GM12878 (cell line): ENCODE results near the gene GH1. TPM values are rescaled to one million over a fixed set of nuclear protein-coding genes. Genes with fewer than 3 reads are reported as not detected.
A peak's percentile ranks its signal among the peaks of the same experiment; 100 is the strongest.

Experiments used
- ATAC-seq: fragments of 200-7000 bp; cut with Tn5 transposase; 3 replicates; pipeline ENCODE4 v1.9.1; 2020; ENCODE audit warnings: mild to moderate bottlenecking, moderate library complexity
- BruUV-seq: library from RNA; stranded (reverse); fragments of 400-500 nt; replicated peaks from 2 replicates; lab custom pipeline; 2021; lab: Mats Ljungman, UMichigan
- CTCF ChIA-PET: fragments of 300-600 bp; sonication (Branson Sonifier 250); formaldehyde crosslinking; extraction: SDS; loops from one replicate; lab custom pipeline; 2021; ENCODE audit warnings: inconsistent platforms; lab: Yijun Ruan, JAX
- POLR2A ChIA-PET: fragments of 350-600 bp; formaldehyde crosslinking; extraction: SDS; loops from one replicate; lab custom pipeline; 2021; ENCODE audit warnings: inconsistent platforms; lab: Charles Lee
- RAD21 ChIA-PET: fragments of 300-600 bp; sonication (Branson Sonifier 250); formaldehyde crosslinking; loops from one replicate; lab custom pipeline; 2023; ENCODE audit warnings: antibody characterized with exemption; ENCODE audit not compliant: unreplicated experiment; lab: Charles Lee
- SMC1A ChIA-PET: fragments of 300-600 bp; sonication (Branson Sonifier 250); formaldehyde crosslinking; loops from one replicate; lab custom pipeline; 2023; ENCODE audit not compliant: unreplicated experiment, uncharacterized antibody; lab: Charles Lee
- DNase-seq: peaks from one replicate; pipeline ENCODE4 v3.0.0-alpha.2; 2011; ENCODE audit warnings: low read depth, low spot score
- FAIRE-seq: peaks from 3 replicates; lab custom pipeline; 2011; peaks lifted over from hg19 to GRCh38; lab: Jason Lieb, UNC
- H2AFZ ChIP-seq: 2 replicates; pipeline ENCODE4 v1.6.0; 2011; ENCODE audit warnings: low read depth, low read length, control low read depth; ENCODE audit not compliant: control insufficient read depth
- H3K27ac ChIP-seq: 2 replicates; pipeline ENCODE4 v1.5.1; 2011; ENCODE audit warnings: control low read depth; ENCODE audit not compliant: control insufficient read depth, insufficient read depth
- H3K27me3 ChIP-seq, 2 experiments: replicated peaks in 1 of 2; 2 replicates each; pipeline versions ENCODE4 v1.6.0 to v1.6.1; 2011; ENCODE audit warnings: low read length in 1 of 2; ENCODE audit not compliant: control insufficient read depth in 2 of 2, insufficient read depth in 2 of 2
- H3K36me3 ChIP-seq, 2 experiments: 2 replicates each; pipeline ENCODE4 v1.5.1; 2011; ENCODE audit warnings: low read length in 1 of 2; ENCODE audit not compliant: control insufficient read depth in 2 of 2, insufficient read depth in 2 of 2
- H3K4me1 ChIP-seq: 2 replicates; pipeline ENCODE4 v1.6.1; 2011; ENCODE audit warnings: mild to moderate bottlenecking, low read length, moderate library complexity, mixed read lengths; ENCODE audit not compliant: control insufficient read depth, insufficient read depth
- H3K4me2 ChIP-seq: 2 replicates; pipeline ENCODE4 v1.6.0; 2011; ENCODE audit warnings: control low read depth; ENCODE audit not compliant: control insufficient read depth, insufficient read depth
- H3K4me3 ChIP-seq: fragments of 200-600 bp; sonication (generic); 2 replicates; pipeline ENCODE4 v1.5.1; 2016
- H3K79me2 ChIP-seq: 2 replicates; pipeline ENCODE4 v1.6.0; 2011; ENCODE audit warnings: low read length; ENCODE audit not compliant: control insufficient read depth, insufficient read depth
- H3K9ac ChIP-seq: 2 replicates; pipeline ENCODE4 v1.8.0; 2011; ENCODE audit warnings: low read length, control low read depth, mixed read lengths; ENCODE audit not compliant: control insufficient read depth, insufficient read depth
- H3K9me3 ChIP-seq: replicated peaks from 3 replicates; pipeline ENCODE4 v1.5.1; 2011; ENCODE audit warnings: mild to moderate bottlenecking, low read length; ENCODE audit not compliant: control insufficient read depth, insufficient read depth
- H4K20me1 ChIP-seq: 2 replicates; pipeline ENCODE4 v1.6.0; 2011; ENCODE audit not compliant: control insufficient read depth, insufficient read depth
- CEBPZ ChIP-seq: fragments of 150-350 bp; IDR thresholded peaks from 2 replicates; pipeline ENCODE4 v1.6.1; 2016; ENCODE audit warnings: low read depth, low read length
- CTCF ChIP-seq, 3 experiments: IDR thresholded peaks in 2 of 3; conservative IDR thresholded peaks in 1 of 3; 2 replicates each; pipeline ENCODE4 v1.5.1; 2011; ENCODE audit warnings: low read depth in 3 of 3, low read length in 3 of 3, mild to moderate bottlenecking in 3 of 3, control low read depth in 2 of 3, moderate library complexity in 2 of 3, inconsistent platforms in 1 of 3, mixed read lengths in 1 of 3; ENCODE audit not compliant: control insufficient read depth in 2 of 3, insufficient read depth in 1 of 3; ENCODE audit errors: extremely low read depth in 1 of 3
- HDAC2 ChIP-seq: fragments of 200-600 bp; sonication (generic); IDR thresholded peaks from 2 replicates; pipeline ENCODE4 v1.6.1; 2017
- IKZF1 ChIP-seq: fragments of 450-650 bp; conservative IDR thresholded peaks from 2 replicates; pipeline ENCODE4 v1.6.1; 2017; ENCODE audit warnings: antibody characterized with exemption, mild to moderate bottlenecking
- IKZF2 ChIP-seq, 2 experiments: fragments of 450-650 bp; IDR thresholded peaks; 2 replicates each; pipeline ENCODE4 v1.6.1; 2017; ENCODE audit warnings: mild to moderate bottlenecking in 2 of 2, moderate library complexity in 2 of 2
- JUND ChIP-seq: IDR thresholded peaks from 2 replicates; pipeline ENCODE4 v1.6.1; 2012; ENCODE audit warnings: low read depth, mild to moderate bottlenecking, low read length, improper control_type of control experiment, moderate library complexity
- KDM1A ChIP-seq: fragments of 200-600 bp; sonication (generic); IDR thresholded peaks from 2 replicates; pipeline ENCODE4 v1.6.1; 2016; ENCODE audit warnings: borderline replicate concordance
- MAX ChIP-seq: IDR thresholded peaks from 2 replicates; pipeline ENCODE4 v1.6.1; 2012; ENCODE audit warnings: low read depth, low read length, improper control_type of control experiment
- NR2F1 ChIP-seq: fragments of 450-650 bp; conservative IDR thresholded peaks from 2 replicates; pipeline ENCODE4 v1.6.1; 2017; ENCODE audit warnings: mild to moderate bottlenecking
- PAX5 ChIP-seq: IDR thresholded peaks from 2 replicates; pipeline ENCODE4 v1.6.1; 2011; ENCODE audit warnings: low read depth, low read length, borderline replicate concordance
- RELA ChIP-seq: fragments of 450-650 bp; IDR thresholded peaks from 2 replicates; pipeline ENCODE4 v1.8.0; 2014; ENCODE audit warnings: borderline replicate concordance; ENCODE audit not compliant: partially characterized antibody
- RFX5 ChIP-seq: IDR thresholded peaks from 2 replicates; pipeline ENCODE4 v1.6.1; 2011; ENCODE audit warnings: low read depth, low read length, improper control_type of control experiment
- SIN3A ChIP-seq: IDR thresholded peaks from 2 replicates; pipeline ENCODE4 v1.6.1; 2012; ENCODE audit warnings: low read depth, low read length, improper control_type of control experiment
- SIX5 ChIP-seq: IDR thresholded peaks from 2 replicates; pipeline ENCODE4 v1.6.1; 2011; ENCODE audit warnings: mild to moderate bottlenecking, low read depth, low read length, moderate library complexity; ENCODE audit not compliant: severe bottlenecking
- USF2 ChIP-seq: IDR thresholded peaks from 2 replicates; pipeline ENCODE4 v1.6.1; 2011; ENCODE audit warnings: low read depth, low read length, improper control_type of control experiment, borderline replicate concordance
- WGBS: methylation state at CpG from one replicate; pipeline ENCODE4 v1.1.6; 2016; ENCODE audit warnings: low lambda C conversion rate; ENCODE audit not compliant: insufficient replicate concordance, insufficient coverage; ENCODE audit errors: missing lambda C conversion rate; 5-methylcytosine and 5-hydroxymethylcytosine counted together
- in situ Hi-C: fragments of 300-500 bp; cut with MboI; formaldehyde crosslinking; loops from 9 replicates; pipeline ENCODE4 v1.14.3; 2018; ENCODE audit warnings: mixed read lengths
- intact Hi-C: fragments of 100-400 bp; cut with micrococcal nuclease; formaldehyde crosslinking; loops from one replicate; pipeline ENCODE4 v1.14.2; 2022; ENCODE audit not compliant: unreplicated experiment
- polyA plus RNA-seq, 11 experiments: library from polyadenylated mRNA; depleted of rRNA in 4 of 11; unstranded in 6 of 11; stranded (reverse) in 5 of 11; fragments of >200 nt; fragmentation: Nextera tagmentation in 4 of 11; fragmentation: Illumina TruSeq in 1 of 11; extraction: Ambion mirVana in 4 of 11; extraction: Trizol in 1 of 11; gene quantifications; 1 replicate in 1 of 11; 2 replicates in 10 of 11; pipeline versions ENCODE4 v1.2.1 to v1.2.3, GENCODE V29; 2011 to 2016; ENCODE audit warnings: inconsistent platforms in 2 of 11, missing spikeins in 2 of 11, low read depth in 1 of 11
- total RNA-seq, 4 experiments: library from RNA; depleted of rRNA in 3 of 4; stranded (reverse); fragments of >200 nt in 3 of 4; fragmentation: Illumina TruSeq in 1 of 4; extraction: Trizol in 1 of 4; gene quantifications; 2 replicates each; pipeline versions ENCODE4 v1.2.1 to v1.2.3, GENCODE V29; 2013 to 2021

Gene GH1
- total and polyA plus RNA-seq, 10 of the 15 experiments (the other 5 are each of a cell fraction or from before 2014, with no cell fraction given): 0.13 to 0.42 TPM; not detected in 8

GRCh38 chr17:63945784-63946439 lies 27.3 kb upstream of the GH1 start:
- Histone ChIP-seq H3K79me2 (no peaks in the 10 kb centered on the region), H2AFZ (peak overlapping the region; percentile 98), H3K27me3 (no peaks in the 10 kb centered on the region), H4K20me1 (no peaks in the 10 kb centered on the region), H3K9ac (peak overlapping the region; percentile 60), H3K27ac (peak overlapping the region; percentile 86), H3K4me3 (no peak overlapping the region), H3K9me3 (no peaks in the 10 kb centered on the region; the same call in 2 of the 3 replicates), H3K4me1 (peaks cover 18% of the 10 kb centered on the region), H3K4me2 (peak overlapping the region; percentile 89), H3K36me3 (no peaks in the 10 kb centered on the region)
- no TSS peak for BruUV-seq
- FAIRE-seq: peak; percentile 41
- DNase-seq: no peak
- ATAC-seq: peak; percentile 64
- ChIA-PET RAD21 (interaction anchor here (0.6 to 3.1 kb wide), 29 partner anchors 9 to 333 kb away, joined by 3 to 288 read pairs (median 5); partner anchors contain the start of genes CD79B, CSHL1, ERN1 and GH1), CTCF (interaction anchor here (0.5 to 3.1 kb wide), 46 partner anchors 9 to 503 kb away, joined by 3 to 481 read pairs (median 6); partner anchors contain the start of genes CD79B, CSHL1, ERN1 and GH1), SMC1A (interaction anchor here (0.6 to 3.1 kb wide), 25 partner anchors 9 to 191 kb away, joined by 3 to 248 read pairs (median 5); partner anchors contain the start of genes CD79B, CSHL1, GH1 and ICAM2), POLR2A (interaction anchor here (0.8 to 2.5 kb wide), 15 partner anchors 10 to 185 kb away, joined by 3 to 68 read pairs (median 5); partner anchors contain the start of genes CD79B, GH1 and ICAM2)
- intact Hi-C loops (loop anchor here (1.0 kb wide), 1 partner anchor 27 kb away; no protein-coding TSS in a partner anchor), in situ Hi-C loops (no loop called here)
- 2% methylated on average over 6 of the region's 6 CpGs for WGBS
- peak; percentile 55; the same call in 1 of the 2 replicates for TF ChIP-seq RFX5
- TF ChIP-seq HDAC2: no peak
- no peak for TF ChIP-seq KDM1A
- peak in 1 of 3 experiments; percentile 18; a peak in 1 of 6 replicates for TF ChIP-seq CTCF (IDR thresholded peaks at IDR 0.05 in 2 of 3, conservative IDR thresholded peaks at IDR 0.05 in 1 of 3; ENCODE audit: control insufficient read depth in 2 of 3, extremely low read depth in 1 of 3, insufficient read depth in 1 of 3, low read depth in 3 of 3, low read length in 3 of 3)
- peak; percentile 28 for TF ChIP-seq RELA
- TF ChIP-seq USF2: peak; percentile 56
- no peak for TF ChIP-seq JUND
- peak; percentile 74 for TF ChIP-seq IKZF1
- no peak for TF ChIP-seq SIX5
- TF ChIP-seq PAX5: peak; percentile 68; the same call in 1 of the 2 replicates
- TF ChIP-seq SIN3A: no peak
- TF ChIP-seq CEBPZ: no peak
- TF ChIP-seq NR2F1: peak; percentile 46; the same call in 1 of the 2 replicates
- TF ChIP-seq MAX: 0 out of 2 replicates have a peak, but pooled peaks have one; percentile 23
- TF ChIP-seq IKZF2 (IDR thresholded peaks at IDR 0.05): no peak
